ENCODE results near the gene PSMC4. TPM values are rescaled to one million over a fixed set of nuclear protein-coding genes. Genes with fewer than 3 reads are reported as not detected.
"Not testable (repeated sequence)": the region's sequence is repeated elsewhere in the genome, so short reads cannot be mapped to it uniquely, and the experiment has no call there.

Gene PSMC4
- total RNA-seq, 2 experiments from 2014 or later, result 79.7 to 82.1 TPM

GRCh38 chr19:39949026-39949747 is 21.8 kb upstream of the PSMC4 start:
- H3K36me3 Mint-ChIP-seq (ENCODE audit: low read depth), result peaks cover 13% of the 10 kb centered on the region

GRCh38 chr19:39951065-39951650 is 19.8 kb upstream of the PSMC4 start:
- Mint-ChIP-seq H3K9me3 (peaks cover 4% of the 10 kb centered on the region), H3K4me3 (no peak overlapping the region)
- DNase-seq, result peak; percentile 2

More at GRCh38 chr19:39949026-39949747, 21.8 kb upstream of the PSMC4 start:
- H3K27ac Mint-ChIP-seq, result peak overlapping the region; percentile 69
- peaks cover 91% of the 10 kb centered on the region for H3K4me1 Mint-ChIP-seq (ENCODE audit: low read depth)
- DNase-seq, result peak; percentile 5
- intact Hi-C loops (cut with micrococcal nuclease), result no loop called here
- H3K4me3 Mint-ChIP-seq, result no peak overlapping the region
- no peaks in the 10 kb centered on the region for H3K27me3 Mint-ChIP-seq (ENCODE audit: low read depth)
- H3K9me3 Mint-ChIP-seq, result peaks cover 4% of the 10 kb centered on the region
- CTCF ChIA-PET, result no interaction called here

DNA sequence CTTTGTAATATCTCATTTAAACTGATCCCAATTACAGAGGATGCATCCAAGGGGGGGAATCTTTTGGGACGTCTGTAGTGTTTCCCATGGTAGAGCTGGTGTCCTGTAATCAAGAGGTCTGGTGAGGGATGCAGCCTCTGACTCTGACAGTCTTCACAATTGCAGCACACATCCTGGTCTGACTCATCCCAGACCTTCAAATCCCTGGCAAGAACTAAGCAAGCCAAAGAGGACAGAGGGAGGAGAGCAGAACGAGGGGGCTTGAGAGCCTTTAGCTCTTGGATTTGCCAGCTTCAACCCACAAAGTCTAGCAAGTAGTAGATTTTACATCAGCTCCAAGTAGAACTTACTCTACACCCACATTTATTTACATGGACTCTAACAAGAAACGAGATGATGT is 19.3 kb upstream of the PSMC4 start:
- Mint-ChIP-seq H3K9me3 (peaks cover 4% of the 10 kb centered on the region), H3K4me1 (ENCODE audit: low read depth) (peaks cover 84% of the 10 kb centered on the region), H3K36me3 (ENCODE audit: low read depth) (peaks cover 12% of the 10 kb centered on the region), H3K27me3 (ENCODE audit: low read depth) (no peaks in the 10 kb centered on the region), H3K27ac (peak overlapping the region; percentile 93), H3K4me3 (peak overlapping the region; percentile 1)
- intact Hi-C loops (cut with micrococcal nuclease), result loop anchor here (2.0 to 10.0 kb wide), 3 partner anchors 15 to 663 kb away; no protein-coding TSS in a partner anchor
- peak; percentile 42 for DNase-seq
- CTCF ChIA-PET, result interaction anchor here (1.0 to 1.3 kb wide), 3 partner anchors 9 to 18 kb away, joined by 3 to 11 read pairs (median 3); no protein-coding TSS in a partner anchor

More at GRCh38 chr19:39951065-39951650, 19.8 kb upstream of the PSMC4 start:
- intact Hi-C loops (cut with micrococcal nuclease), result loop anchor here (10.0 kb wide), 1 partner anchor 664 kb away; no protein-coding TSS in a partner anchor
- CTCF ChIA-PET, result interaction anchor here (1.0 to 1.3 kb wide), 3 partner anchors 9 to 19 kb away, joined by 3 to 11 read pairs (median 3); no protein-coding TSS in a partner anchor
- peak overlapping the region; percentile 93 for H3K27ac Mint-ChIP-seq
- peaks cover 88% of the 10 kb centered on the region for H3K4me1 Mint-ChIP-seq (ENCODE audit: low read depth)
- no peaks in the 10 kb centered on the region for H3K27me3 Mint-ChIP-seq (ENCODE audit: low read depth)
- peaks cover 12% of the 10 kb centered on the region for H3K36me3 Mint-ChIP-seq (ENCODE audit: low read depth)

GRCh38 chr19:39953915-39954314 is 17.1 kb upstream of the PSMC4 start:
- H3K9me3 Mint-ChIP-seq, result peaks cover 2% of the 10 kb centered on the region
- H3K27me3 Mint-ChIP-seq (ENCODE audit: low read depth), result no peaks in the 10 kb centered on the region
- peak overlapping the region; percentile 52 for H3K4me3 Mint-ChIP-seq
- peaks cover 75% of the 10 kb centered on the region for H3K4me1 Mint-ChIP-seq (ENCODE audit: low read depth)
- intact Hi-C loops (cut with micrococcal nuclease), result loop anchor here (1.0 to 10.0 kb wide), 4 partner anchors 10 to 661 kb away; no protein-coding TSS in a partner anchor
- peak overlapping the region; percentile 93 for H3K27ac Mint-ChIP-seq
- CTCF ChIA-PET, result interaction anchor here (0.6 to 1.8 kb wide), 5 partner anchors 8 to 190 kb away, joined by 3 to 17 read pairs (median 6); partner anchors contain the start of gene PSMC4
- peak; percentile 21 for DNase-seq
- H3K36me3 Mint-ChIP-seq (ENCODE audit: low read depth), result peaks cover 5% of the 10 kb centered on the region

- H3K4me3 Mint-ChIP-seq; H3K36me3 Mint-ChIP-seq (ENCODE audit: low read depth); H3K27me3 Mint-ChIP-seq (ENCODE audit: low read depth); H3K9me3 Mint-ChIP-seq: not testable (repeated sequence)
- Mint-ChIP-seq H3K27ac (peak overlapping the region; percentile 77), H3K4me1 (ENCODE audit: low read depth) (peaks cover 61% of the 10 kb centered on the region)
- intact Hi-C loops (cut with micrococcal nuclease), result loop anchor here (10.0 kb wide), 1 partner anchor 657 kb away; no protein-coding TSS in a partner anchor
- DNase-seq, result peak; percentile 3
- CTCF ChIA-PET, result interaction anchor here (2.2 kb wide), 1 partner anchor 12 kb away, joined by 17 read pairs; the partner anchor contains the start of gene PSMC4
Measured at GRCh38 chr19:39957886-39958285, 13.1 kb upstream of the PSMC4 start.

DNA sequence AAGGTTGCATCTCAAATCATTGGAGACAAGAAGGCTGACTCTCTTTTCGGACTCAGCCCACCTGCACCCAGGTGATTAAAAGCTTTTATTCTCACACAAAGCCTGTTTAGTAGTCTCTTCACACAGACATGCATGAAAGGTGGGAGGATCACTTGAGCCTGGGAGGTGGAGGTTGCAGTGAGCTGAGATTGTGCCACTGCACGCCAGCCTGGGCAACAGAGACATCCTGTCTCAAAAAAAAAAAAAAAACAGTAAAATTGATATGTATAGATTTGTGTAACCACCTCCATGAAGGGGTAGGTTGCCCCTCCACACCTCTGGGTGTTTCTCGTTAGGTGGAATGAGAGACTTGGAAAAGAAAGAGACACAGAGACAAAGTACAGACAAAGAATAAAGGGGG is 12.0 kb upstream of the PSMC4 start:
- H3K27ac Mint-ChIP-seq, result peak overlapping the region; percentile 98
- not testable (repeated sequence) for H3K9me3 Mint-ChIP-seq; H3K36me3 Mint-ChIP-seq (ENCODE audit: low read depth); H3K27me3 Mint-ChIP-seq (ENCODE audit: low read depth)
- peak; percentile 34 for DNase-seq
- intact Hi-C loops (cut with micrococcal nuclease), result loop anchor here (10.0 kb wide), 1 partner anchor 656 kb away; no protein-coding TSS in a partner anchor
- H3K4me3 Mint-ChIP-seq, result peak overlapping the region; percentile 62
- H3K4me1 Mint-ChIP-seq (ENCODE audit: low read depth), result peaks cover 60% of the 10 kb centered on the region
- CTCF ChIA-PET, result interaction anchor here (0.7 to 2.2 kb wide), 2 partner anchors 11 to 626 kb away, joined by 4 to 17 read pairs; partner anchors contain the start of gene PSMC4

DNA sequence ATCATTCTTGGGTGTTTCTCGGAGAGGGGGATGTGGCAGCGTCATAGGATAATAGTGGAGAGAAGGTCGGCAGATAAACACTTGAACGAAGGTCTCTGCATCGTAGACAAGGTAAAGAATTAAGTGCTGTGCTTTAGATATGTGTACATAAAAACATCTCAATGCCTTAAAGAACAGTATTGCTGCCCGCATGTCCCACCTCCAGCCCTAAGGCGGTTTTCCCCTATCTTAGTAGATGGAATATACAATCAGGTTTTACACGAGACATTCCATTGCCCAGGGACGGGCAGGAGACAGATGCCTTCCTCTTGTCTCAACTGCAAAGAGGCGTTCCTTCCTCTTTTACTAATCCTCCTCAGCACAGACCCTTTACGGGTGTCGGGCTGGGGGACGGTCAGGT is 11.6 kb upstream of the PSMC4 start:
- peak overlapping the region; percentile 62 for H3K4me3 Mint-ChIP-seq
- peak; percentile 9 for DNase-seq
- peak overlapping the region; percentile 98 for H3K27ac Mint-ChIP-seq
- not testable (repeated sequence) for H3K36me3 Mint-ChIP-seq (ENCODE audit: low read depth); H3K9me3 Mint-ChIP-seq; H3K27me3 Mint-ChIP-seq (ENCODE audit: low read depth)
- H3K4me1 Mint-ChIP-seq (ENCODE audit: low read depth), result peaks cover 57% of the 10 kb centered on the region
- intact Hi-C loops (cut with micrococcal nuclease), result loop anchor here (10.0 kb wide), 1 partner anchor 655 kb away; no protein-coding TSS in a partner anchor
- CTCF ChIA-PET, result interaction anchor here (2.2 kb wide), 1 partner anchor 11 kb away, joined by 17 read pairs; the partner anchor contains the start of gene PSMC4

GRCh38 chr19:39963898-39964297 is 7.1 kb upstream of the PSMC4 start:
- Mint-ChIP-seq H3K9me3 (no peaks in the 10 kb centered on the region), H3K4me3 (no peak overlapping the region), H3K36me3 (ENCODE audit: low read depth) (peaks cover 6% of the 10 kb centered on the region), H3K4me1 (ENCODE audit: low read depth) (peaks cover 50% of the 10 kb centered on the region), H3K27ac (peak overlapping the region; percentile 34), H3K27me3 (ENCODE audit: low read depth) (no peaks in the 10 kb centered on the region)
- intact Hi-C loops (cut with micrococcal nuclease), result no loop called here
- CTCF ChIA-PET, result no interaction called here
- no peak for DNase-seq

DNA sequence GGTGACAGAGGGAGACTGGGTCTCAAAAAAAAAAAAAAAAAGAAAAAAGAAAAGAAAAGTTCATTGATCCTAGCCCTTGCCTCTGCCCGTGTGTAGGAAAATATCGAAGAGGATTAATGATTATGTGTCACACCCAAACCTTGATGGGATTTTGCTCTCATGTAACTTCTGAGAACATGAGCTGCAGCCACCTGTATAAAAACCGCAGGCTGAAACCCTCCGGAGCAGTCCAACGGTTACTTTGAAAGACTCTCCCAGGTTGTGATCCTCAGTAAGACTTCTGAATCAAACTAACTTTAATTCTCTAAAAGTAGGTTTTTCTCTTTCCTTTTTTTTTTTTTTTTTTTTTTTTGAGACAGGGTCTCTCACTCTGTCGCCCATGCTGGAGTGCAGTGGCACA is 4.3 kb upstream of the PSMC4 start:
- no peak for DNase-seq
- intact Hi-C loops (cut with micrococcal nuclease), result no loop called here
- CTCF ChIA-PET, result no interaction called here
- Mint-ChIP-seq H3K4me3 (no peak overlapping the region), H3K4me1 (ENCODE audit: low read depth) (peaks cover 42% of the 10 kb centered on the region), H3K27ac (no peak overlapping the region), H3K27me3 (ENCODE audit: low read depth) (no peaks in the 10 kb centered on the region), H3K36me3 (ENCODE audit: low read depth) (peaks cover 12% of the 10 kb centered on the region), H3K9me3 (no peaks in the 10 kb centered on the region)

GRCh38 chr19:39967561-39967960 is 3.4 kb upstream of the PSMC4 start:
- CTCF ChIA-PET, result no interaction called here
- no peak overlapping the region for H3K4me3 Mint-ChIP-seq
- H3K4me1 Mint-ChIP-seq (ENCODE audit: low read depth), result peaks cover 49% of the 10 kb centered on the region
- H3K9me3 Mint-ChIP-seq, result no peaks in the 10 kb centered on the region
- peak overlapping the region; percentile 97 for H3K27ac Mint-ChIP-seq
- H3K36me3 Mint-ChIP-seq (ENCODE audit: low read depth), result peaks cover 18% of the 10 kb centered on the region
- intact Hi-C loops (cut with micrococcal nuclease), result no loop called here
- no peak for DNase-seq
- H3K27me3 Mint-ChIP-seq (ENCODE audit: low read depth), result no peaks in the 10 kb centered on the region

DNA sequence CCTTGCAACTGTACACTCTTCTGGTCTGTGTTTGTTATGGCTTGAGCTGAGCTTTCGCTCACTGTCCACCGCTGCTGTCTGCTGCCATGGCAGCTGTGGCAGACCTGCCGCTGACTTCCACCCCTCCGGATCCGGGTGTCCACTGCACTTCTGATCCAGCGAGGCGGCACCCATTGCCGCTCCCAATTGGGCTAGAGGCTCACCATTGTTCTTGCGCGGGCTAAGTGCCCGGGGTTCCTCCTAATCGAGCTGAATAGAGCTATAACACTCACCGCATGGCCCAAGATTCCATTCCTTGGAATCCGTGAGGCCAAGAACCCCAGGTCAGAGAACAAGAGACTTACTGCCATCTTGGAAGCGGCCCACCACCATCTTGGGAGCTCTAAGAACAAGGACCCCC is 2.2 kb upstream of the PSMC4 start:
- peak overlapping the region; percentile 97 for H3K27ac Mint-ChIP-seq
- H3K9me3 Mint-ChIP-seq, result no peaks in the 10 kb centered on the region
- CTCF ChIA-PET, result interaction anchor here (0.6 to 2.8 kb wide), 6 partner anchors 8 to 452 kb away, joined by 3 to 37 read pairs (median 8); no protein-coding TSS in a partner anchor
- H3K36me3 Mint-ChIP-seq (ENCODE audit: low read depth), result peaks cover 25% of the 10 kb centered on the region
- H3K4me3 Mint-ChIP-seq, result peak overlapping the region; percentile 95
- H3K27me3 Mint-ChIP-seq (ENCODE audit: low read depth), result no peaks in the 10 kb centered on the region
- DNase-seq, result no peak
- peaks cover 47% of the 10 kb centered on the region for H3K4me1 Mint-ChIP-seq (ENCODE audit: low read depth)
- intact Hi-C loops (cut with micrococcal nuclease), result loop anchor here (2.0 kb wide), 1 partner anchor 16 kb away; no protein-coding TSS in a partner anchor

- H3K36me3 Mint-ChIP-seq (ENCODE audit: low read depth), result peaks cover 30% of the 10 kb centered on the region
- peak overlapping the region; percentile 97 for H3K27ac Mint-ChIP-seq
- no peak for DNase-seq
- H3K9me3 Mint-ChIP-seq, result no peaks in the 10 kb centered on the region
- no peaks in the 10 kb centered on the region for H3K27me3 Mint-ChIP-seq (ENCODE audit: low read depth)
- CTCF ChIA-PET, result interaction anchor here (0.6 to 2.8 kb wide), 11 partner anchors 8 to 452 kb away, joined by 3 to 37 read pairs (median 14); no protein-coding TSS in a partner anchor
- H3K4me3 Mint-ChIP-seq, result peak overlapping the region; percentile 95
- H3K4me1 Mint-ChIP-seq (ENCODE audit: low read depth), result peaks cover 45% of the 10 kb centered on the region
- intact Hi-C loops (cut with micrococcal nuclease), result loop anchor here (2.0 kb wide), 1 partner anchor 16 kb away; no protein-coding TSS in a partner anchor
Measured at GRCh38 chr19:39969266-39969665, 1.7 kb upstream of the PSMC4 start.
